ENCODE measurements around the gene EEF2. TPM values are rescaled to one million over a fixed set of nuclear protein-coding genes. Genes with fewer than 3 reads are reported as not detected.
A peak's percentile ranks its signal among the peaks of the same experiment; 100 is the strongest.
"Not testable (repeated sequence)": the region's sequence is repeated elsewhere in the genome, so short reads cannot be mapped to it uniquely, and the experiment has no call there.

Gene EEF2
- total RNA-seq, 2 donors from 2014 or later: 3,216 to 3,705 TPM

- H3K27ac Mint-ChIP-seq: peak overlapping the region; percentile 39 to 86
- H3K9me3 Mint-ChIP-seq: no peaks in the 10 kb centered on the region
- ATAC-seq (no peak), DNase-seq (ENCODE audit: low spot score in 2 of 2) (no peak)
- peaks cover 0 to 5% of the 10 kb centered on the region in 2 donors for H3K36me3 Mint-ChIP-seq
Measured at GRCh38 chr19:4018140-4018613, 32.9 kb upstream of the EEF2 start.

- H3K36me3 Mint-ChIP-seq: peaks cover 0 to 3% of the 10 kb centered on the region in 2 donors
- H3K9me3 Mint-ChIP-seq: no peaks in the 10 kb centered on the region
- no peak overlapping the region for H3K27ac Mint-ChIP-seq
- ATAC-seq (no peak), DNase-seq (ENCODE audit: low spot score in 2 of 2) (no peak)
Measured at GRCh38 chr19:4016903-4017638, 31.8 kb upstream of the EEF2 start.

GRCh38 chr19:4016486-4016885 is 31.2 kb upstream of the EEF2 start:
- ATAC-seq (no peak), DNase-seq (ENCODE audit: low spot score in 2 of 2) (no peak)
- Mint-ChIP-seq H3K9me3 (no peaks in the 10 kb centered on the region), H3K27ac (no peak overlapping the region), H3K36me3 (no peaks in the 10 kb centered on the region)

- DNase-seq (ENCODE audit: low spot score in 2 of 2) (no peak), ATAC-seq (no peak)
- no peaks in the 10 kb centered on the region for H3K9me3 Mint-ChIP-seq
- H3K27ac Mint-ChIP-seq: no peak overlapping the region
- H3K36me3 Mint-ChIP-seq: no peaks in the 10 kb centered on the region
Measured at GRCh38 chr19:4015705-4016402, 30.6 kb upstream of the EEF2 start.

GRCh38 chr19:4014541-4015491 is 29.6 kb upstream of the EEF2 start:
- DNase-seq (ENCODE audit: low spot score in 2 of 2) (peak in 1 of 2 donors; percentile 53), ATAC-seq (peak; percentile 15 to 59)
- Mint-ChIP-seq H3K9me3 (no peaks in the 10 kb centered on the region), H3K27ac (no peak overlapping the region), H3K36me3 (no peaks in the 10 kb centered on the region)

GRCh38 chr19:4013886-4014540 is 28.8 kb upstream of the EEF2 start:
- Mint-ChIP-seq H3K27ac (no peak overlapping the region), H3K9me3 (no peaks in the 10 kb centered on the region), H3K36me3 (no peaks in the 10 kb centered on the region)
- ATAC-seq (no peak), DNase-seq (ENCODE audit: low spot score in 2 of 2) (no peak)

GRCh38 chr19:4012975-4013634 is 27.8 kb upstream of the EEF2 start:
- H3K27ac Mint-ChIP-seq: no peak overlapping the region
- H3K36me3 Mint-ChIP-seq: peaks cover 7 to 8% of the 10 kb centered on the region in 2 donors
- ATAC-seq (no peak), DNase-seq (ENCODE audit: low spot score in 2 of 2) (no peak)
- H3K9me3 Mint-ChIP-seq: no peaks in the 10 kb centered on the region

GRCh38 chr19:4012092-4012974 is 27.1 kb upstream of the EEF2 start:
- DNase-seq (ENCODE audit: low spot score in 2 of 2): no peak
- H3K36me3 Mint-ChIP-seq: peaks cover 7 to 8% of the 10 kb centered on the region in 2 donors
- H3K27ac Mint-ChIP-seq: peak overlapping the region in 1 of 2 donors; percentile 30
- no peak for ATAC-seq
- no peaks in the 10 kb centered on the region for H3K9me3 Mint-ChIP-seq

GRCh38 chr19:4011430-4011829 is 26.2 kb upstream of the EEF2 start:
- ATAC-seq; H3K36me3 Mint-ChIP-seq; H3K9me3 Mint-ChIP-seq; DNase-seq (ENCODE audit: low spot score in 2 of 2): not testable (repeated sequence)
- peak overlapping the region in 1 of 2 donors; percentile 83 for H3K27ac Mint-ChIP-seq

GRCh38 chr19:4010808-4011110 is 25.5 kb upstream of the EEF2 start:
- ATAC-seq (no peak), DNase-seq (ENCODE audit: low spot score in 2 of 2) (no peak)
- H3K27ac Mint-ChIP-seq: no peak overlapping the region
- H3K9me3 Mint-ChIP-seq: no peaks in the 10 kb centered on the region
- peaks cover 7 to 8% of the 10 kb centered on the region in 2 donors for H3K36me3 Mint-ChIP-seq

- ATAC-seq: no peak
- Mint-ChIP-seq H3K9me3 (no peaks in the 10 kb centered on the region), H3K36me3 (peaks cover 7 to 8% of the 10 kb centered on the region in 2 donors), H3K27ac (no peak overlapping the region)
- DNase-seq (ENCODE audit: low spot score in 2 of 2): no peak
Measured at GRCh38 chr19:4009990-4010807, 24.9 kb upstream of the EEF2 start.

GRCh38 chr19:4007836-4008539 is 22.7 kb upstream of the EEF2 start:
- ATAC-seq (peak in 1 of 2 donors; percentile 13), DNase-seq (ENCODE audit: low spot score in 2 of 2) (peak in 1 of 2 donors; percentile 31)
- Mint-ChIP-seq H3K9me3 (no peaks in the 10 kb centered on the region), H3K36me3 (peaks cover 7 to 8% of the 10 kb centered on the region in 2 donors), H3K27ac (peak overlapping the region; percentile 90 to 96)

- peak; percentile 96 to 97 for ATAC-seq
- peak; percentile 95 to 98 for DNase-seq (ENCODE audit: low spot score in 2 of 2)
- Mint-ChIP-seq H3K36me3 (peaks cover 7 to 8% of the 10 kb centered on the region in 2 donors), H3K27ac (peak within 1 kb of the TSS; percentile 90 to 96), H3K9me3 (no peaks in the 10 kb centered on the region)
Measured at GRCh38 chr19:4007021-4007835, 22.0 kb upstream of the EEF2 start, which contains the start of gene PIAS4. PIAS4 (plus strand) TSS chr19:4007736; CDS start chr19:4007761, 25 bp downstream.
